HFF-Myc (cell line): Measurements from ENCODE around the gene ERICH4.
"Not testable (repeated sequence)": the region's sequence is repeated elsewhere in the genome, so short reads cannot be mapped to it uniquely, and the experiment has no call there.

ENCODE experiments used
- DNase-seq: peaks from one replicate; pipeline ENCODE4 v3.0.0-alpha.2; 2011; ENCODE audit warnings: low read depth; ENCODE audit errors: extremely low read depth
- H3K4me3 ChIP-seq: replicated peaks from 2 replicates; pipeline ENCODE4 v1.5.1; 2011; ENCODE audit warnings: low read depth, mild to moderate bottlenecking, control low read depth, low read length
- TF ChIP-seq, protein P1 (sequence below): IDR thresholded peaks from 2 replicates; pipeline ENCODE4 v1.5.1; 2012; ENCODE audit warnings: mild to moderate bottlenecking, low read depth, low read length, control low read depth; ENCODE audit errors: missing control alignments

Gene ERICH4

DNA sequence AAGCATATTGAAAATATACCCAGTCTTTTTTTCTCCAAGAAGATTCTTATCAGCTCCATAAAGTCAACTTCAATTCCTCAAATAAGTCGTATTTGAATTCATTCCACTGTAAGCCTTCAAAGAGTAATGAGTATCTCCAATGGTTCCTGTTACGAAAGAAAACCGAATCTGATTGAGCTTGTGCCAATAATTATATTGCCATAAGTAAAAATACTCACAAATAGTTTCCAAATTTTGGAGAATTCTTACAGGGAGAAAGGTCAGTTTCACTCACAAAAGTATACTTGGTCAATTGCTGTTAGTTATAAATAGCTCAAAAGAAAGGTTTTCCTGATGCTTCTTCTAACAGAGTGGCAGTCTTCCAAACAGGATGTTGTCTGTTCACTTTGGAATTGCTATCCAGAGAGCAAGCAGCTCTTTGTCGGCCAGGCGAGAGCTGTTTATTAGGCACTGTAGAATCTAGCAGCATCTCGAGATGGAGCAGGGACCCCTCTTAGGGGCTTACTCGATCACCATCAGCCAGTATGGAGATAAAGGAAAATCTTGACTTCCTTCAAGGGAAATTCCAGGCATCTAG is 13.5 kb downstream of the ERICH4 start:
- H3K4me3 ChIP-seq, result no peak overlapping the region
- TF ChIP-seq, protein P1, sequence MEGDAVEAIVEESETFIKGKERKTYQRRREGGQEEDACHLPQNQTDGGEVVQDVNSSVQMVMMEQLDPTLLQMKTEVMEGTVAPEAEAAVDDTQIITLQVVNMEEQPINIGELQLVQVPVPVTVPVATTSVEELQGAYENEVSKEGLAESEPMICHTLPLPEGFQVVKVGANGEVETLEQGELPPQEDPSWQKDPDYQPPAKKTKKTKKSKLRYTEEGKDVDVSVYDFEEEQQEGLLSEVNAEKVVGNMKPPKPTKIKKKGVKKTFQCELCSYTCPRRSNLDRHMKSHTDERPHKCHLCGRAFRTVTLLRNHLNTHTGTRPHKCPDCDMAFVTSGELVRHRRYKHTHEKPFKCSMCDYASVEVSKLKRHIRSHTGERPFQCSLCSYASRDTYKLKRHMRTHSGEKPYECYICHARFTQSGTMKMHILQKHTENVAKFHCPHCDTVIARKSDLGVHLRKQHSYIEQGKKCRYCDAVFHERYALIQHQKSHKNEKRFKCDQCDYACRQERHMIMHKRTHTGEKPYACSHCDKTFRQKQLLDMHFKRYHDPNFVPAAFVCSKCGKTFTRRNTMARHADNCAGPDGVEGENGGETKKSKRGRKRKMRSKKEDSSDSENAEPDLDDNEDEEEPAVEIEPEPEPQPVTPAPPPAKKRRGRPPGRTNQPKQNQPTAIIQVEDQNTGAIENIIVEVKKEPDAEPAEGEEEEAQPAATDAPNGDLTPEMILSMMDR, result no peak
- peak; percentile 10 for DNase-seq

DNA sequence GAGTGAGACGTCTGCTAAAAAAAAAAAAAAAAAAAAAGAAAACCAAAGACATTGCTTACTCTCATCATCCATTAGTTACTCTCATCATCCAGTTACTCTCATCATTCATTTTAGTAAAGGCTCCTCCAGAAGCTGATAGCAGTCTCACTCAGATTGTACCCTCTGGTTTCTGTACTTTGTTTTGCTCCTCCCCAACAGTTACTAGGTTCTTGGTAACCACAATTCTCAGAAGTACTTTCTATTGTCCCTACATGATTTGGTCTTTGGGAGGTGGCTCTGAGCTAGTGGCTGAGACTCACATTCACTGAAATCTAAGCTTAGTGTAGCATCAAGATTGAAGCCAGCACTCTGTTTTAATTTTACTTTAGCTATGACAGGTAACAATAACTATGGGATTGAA is 14.3 kb downstream of the ERICH4 start:
- DNase-seq, result no peak
- TF ChIP-seq, protein P1, result no peak
- H3K4me3 ChIP-seq, result no peak overlapping the region

DNA sequence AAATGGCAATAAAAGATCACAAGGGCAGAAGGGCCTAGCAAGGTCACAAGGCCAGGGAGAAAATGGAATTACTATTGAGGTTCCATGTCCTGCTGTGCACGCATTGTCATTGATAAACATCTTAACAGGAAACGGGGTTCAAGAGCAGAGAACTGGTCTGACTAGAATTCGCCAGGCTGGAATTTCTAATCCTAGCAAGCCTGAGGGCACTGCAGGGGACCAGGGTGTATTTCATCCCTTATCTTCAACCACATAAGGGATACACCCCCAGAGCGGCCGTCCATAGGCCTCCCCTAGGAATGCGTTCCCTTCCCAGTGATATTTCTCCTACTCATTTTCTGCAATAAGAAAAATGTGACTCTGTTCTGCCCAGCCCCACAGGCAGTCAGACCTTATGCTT is 19.5 kb downstream of the ERICH4 start:
- TF ChIP-seq, protein P1, result no peak
- DNase-seq, result no peak
- no peak overlapping the region for H3K4me3 ChIP-seq

DNA sequence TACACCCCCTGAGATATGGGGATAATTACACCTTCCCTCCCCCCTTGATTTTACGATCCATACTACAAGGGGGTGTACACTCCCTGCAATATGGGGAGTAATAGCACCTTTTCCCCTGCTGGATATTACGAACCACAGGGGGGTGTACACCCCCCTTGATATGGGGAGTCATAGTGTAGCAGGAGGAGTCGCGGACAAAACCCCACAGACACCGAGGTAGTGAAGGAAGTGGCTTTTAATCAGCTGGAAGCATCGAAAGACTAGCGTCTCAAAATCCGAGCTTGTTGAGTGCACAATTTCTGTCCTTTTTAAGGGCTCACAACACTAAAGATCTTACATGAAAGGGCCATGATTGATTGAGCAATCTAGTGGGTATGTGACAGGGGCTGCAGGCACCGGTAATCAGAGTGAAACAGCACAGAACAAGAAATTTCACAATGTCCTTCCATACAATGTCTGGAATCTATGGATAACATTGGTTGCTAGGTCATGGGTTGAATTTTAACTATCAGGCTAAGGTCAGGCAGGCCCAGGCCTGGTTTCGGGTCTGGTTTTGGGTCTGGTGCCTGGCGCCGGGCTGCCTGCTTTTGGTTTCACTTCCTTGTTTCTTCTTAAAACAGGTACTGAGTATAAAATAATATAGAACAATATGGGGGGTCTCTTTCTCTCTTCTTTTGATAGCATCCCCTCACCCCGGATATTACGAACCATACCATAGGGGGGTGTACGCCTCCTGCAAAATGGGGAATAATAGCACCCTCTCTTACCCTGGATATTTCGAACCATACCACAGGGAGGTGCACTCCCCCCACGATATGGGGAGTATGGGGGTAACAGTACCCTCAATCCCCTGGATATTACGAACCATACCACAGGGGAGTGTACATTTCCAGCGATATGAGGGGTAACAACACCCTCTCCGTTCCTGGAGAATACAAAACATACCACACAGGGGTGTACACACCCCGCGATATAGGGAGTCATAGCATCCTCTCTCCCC is 20.6 kb downstream of the ERICH4 start:
- not testable (repeated sequence) for DNase-seq

DNA sequence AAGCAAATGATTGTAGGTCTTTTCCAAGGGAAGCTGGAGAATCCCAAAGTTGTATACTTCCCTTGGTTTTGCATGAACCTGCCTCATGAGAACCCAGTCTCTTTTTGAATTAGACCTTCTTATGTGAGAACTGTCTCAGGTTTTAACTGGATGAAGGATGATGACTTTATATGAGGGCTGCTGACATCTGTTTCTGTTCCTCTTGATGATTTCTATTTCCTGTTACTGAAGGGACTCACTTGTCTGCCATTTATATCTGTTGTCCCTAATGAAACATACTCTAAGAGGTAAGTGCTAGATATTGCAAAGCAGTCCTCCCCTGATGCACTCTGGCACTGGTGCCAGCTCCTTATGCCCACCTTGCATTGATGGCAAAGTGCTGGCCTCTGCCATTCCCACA is 33.6 kb downstream of the ERICH4 start:
- TF ChIP-seq, protein P1, result no peak
- no peak for DNase-seq
- no peak overlapping the region for H3K4me3 ChIP-seq

More for the DNA sequence above, 20.6 kb downstream of the ERICH4 start:
- not testable (repeated sequence) for H3K4me3 ChIP-seq

DNA sequence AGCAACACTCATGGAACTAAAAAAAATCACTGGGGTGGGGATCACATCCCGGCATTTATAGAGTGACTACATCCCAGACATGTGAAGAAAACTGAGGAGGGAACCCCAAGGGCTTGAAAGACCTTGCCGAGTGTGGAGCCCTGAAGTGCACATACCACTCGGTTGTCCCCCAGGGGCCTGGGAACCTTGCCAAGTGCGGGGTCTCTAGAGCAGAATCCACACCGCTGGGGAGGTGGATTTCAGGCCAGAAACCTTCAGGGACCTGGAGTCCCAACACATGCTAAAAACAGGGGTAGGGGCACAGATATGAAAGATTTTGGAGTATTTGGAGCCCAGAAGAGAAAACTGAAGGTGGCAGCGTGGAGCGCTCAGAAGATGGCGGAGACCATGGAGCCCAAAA is 35.2 kb downstream of the ERICH4 start:
- TF ChIP-seq, protein P1, result no peak
- H3K4me3 ChIP-seq, result no peak overlapping the region
- DNase-seq, result no peak
